Erythroblast (primary cell): ENCODE results near the gene IKZF3.
"Not testable (repeated sequence)": the region's sequence is repeated elsewhere in the genome, so short reads cannot be mapped to it uniquely, and the experiment has no call there.

Experiments
- GATA1 ChIP-seq: IDR thresholded peaks from 2 replicates; pipeline ENCODE4 v1.6.1; 2011; ENCODE audit warnings: low read depth, mild to moderate bottlenecking, control low read depth, low read length, moderate library complexity
- POLR2A ChIP-seq: IDR thresholded peaks from 2 replicates; pipeline ENCODE4 v1.6.1; 2011; ENCODE audit warnings: mild to moderate bottlenecking, low read length

DNA sequence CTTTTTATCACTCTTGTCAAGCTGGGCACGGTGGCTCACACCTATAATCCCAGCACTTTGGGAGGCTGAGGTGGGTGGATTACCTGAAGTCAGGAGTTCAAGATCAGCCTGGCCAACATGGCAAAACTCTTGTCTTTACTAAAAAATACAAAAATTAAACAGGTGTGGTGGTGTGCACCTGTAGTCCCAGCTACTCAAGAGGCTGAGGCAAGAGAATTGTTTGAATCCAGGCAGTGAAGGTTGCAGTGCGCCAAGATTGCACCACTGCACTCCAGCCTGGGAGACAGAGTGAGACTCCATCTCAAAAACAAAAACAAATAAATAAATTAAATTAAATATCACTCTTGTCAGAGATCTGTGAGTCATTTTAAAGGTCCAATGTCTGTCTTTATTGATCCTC is 37.9 kb upstream of the IKZF3 start:
- not testable (repeated sequence) for TF ChIP-seq POLR2A, GATA1
